Erythroblast (primary cell): ENCODE data around the gene LRRC75B.
"Not testable (repeated sequence)": the region's sequence is repeated elsewhere in the genome, so short reads cannot be mapped to it uniquely, and the experiment has no call there.

Experiments used
- DNase-seq, 2 experiments: peaks; one replicate each; lab custom pipeline; 2025; lab: John Stamatoyannopoulos, UW
- GATA1 ChIP-seq: IDR thresholded peaks from 2 replicates; pipeline ENCODE4 v1.6.1; 2011; ENCODE audit warnings: low read depth, mild to moderate bottlenecking, control low read depth, low read length, moderate library complexity
- POLR2A ChIP-seq: IDR thresholded peaks from 2 replicates; pipeline ENCODE4 v1.6.1; 2011; ENCODE audit warnings: mild to moderate bottlenecking, low read length

LRRC75B gene

GRCh38 chr22:24593836-24594568 is 1.1 kb upstream of the LRRC75B start:
- DNase-seq = no peak
- TF ChIP-seq GATA1 (no peak), POLR2A (no peak)

GRCh38 chr22:24593559-24593835 is 624 bp upstream of the LRRC75B start:
- DNase-seq = not testable (repeated sequence)

- DNase-seq = peak in 1 of 2 experiments; percentile 42
- TF ChIP-seq GATA1 (no peak), POLR2A (no peak)
Measured at GRCh38 chr22:24592058-24592850, 619 bp downstream of the LRRC75B start.

GRCh38 chr22:24591286-24591830 is 1.5 kb downstream of the LRRC75B start:
- no peak for DNase-seq
- no peak for TF ChIP-seq POLR2A
- TF ChIP-seq GATA1 = no peak

- no peak for DNase-seq
Measured at GRCh38 chr22:24590596-24591173, 2.2 kb downstream of the LRRC75B start.

GRCh38 chr22:24589518-24590030 is 3.3 kb downstream of the LRRC75B start:
- TF ChIP-seq POLR2A = no peak
- TF ChIP-seq GATA1 = no peak
- no peak for DNase-seq

More at GRCh38 chr22:24590596-24591173, 2.2 kb downstream of the LRRC75B start:
- TF ChIP-seq GATA1 (no peak), POLR2A (no peak)

GRCh38 chr22:24588757-24589481 is 4.0 kb downstream of the LRRC75B start:
- no peak for TF ChIP-seq GATA1
- TF ChIP-seq POLR2A = no peak

GRCh38 chr22:24588381-24588756 is 4.5 kb downstream of the LRRC75B start:
- no peak for DNase-seq
- TF ChIP-seq GATA1 = no peak
- TF ChIP-seq POLR2A = no peak

More at GRCh38 chr22:24588757-24589481, 4.0 kb downstream of the LRRC75B start:
- no peak for DNase-seq

GRCh38 chr22:24587948-24588347 is 4.9 kb downstream of the LRRC75B start:
- TF ChIP-seq POLR2A (no peak), GATA1 (no peak)

GRCh38 chr22:24587251-24587650 is 5.6 kb downstream of the LRRC75B start:
- TF ChIP-seq GATA1 (no peak), POLR2A (no peak)
- DNase-seq = no peak

More at GRCh38 chr22:24587948-24588347, 4.9 kb downstream of the LRRC75B start:
- no peak for DNase-seq

GRCh38 chr22:24585927-24586546 is 6.8 kb downstream of the LRRC75B start:
- no peak for TF ChIP-seq GATA1
- TF ChIP-seq POLR2A = no peak

GRCh38 chr22:24585461-24585860 is 7.4 kb downstream of the LRRC75B start:
- no peak for DNase-seq
- TF ChIP-seq POLR2A (no peak), GATA1 (no peak)

More at GRCh38 chr22:24585927-24586546, 6.8 kb downstream of the LRRC75B start:
- no peak for DNase-seq
